H9 (cell line): ENCODE results near the gene CCL24. TPM values are rescaled to one million over a fixed set of nuclear protein-coding genes. Genes with fewer than 3 reads are reported as not detected.

Experiments used
- DNase-seq: peaks from one replicate; pipeline ENCODE4 v3.0.0-alpha.2; 2017
- H2AFZ ChIP-seq: one replicate; pipeline ENCODE4 v1.6.1; 2013; ENCODE audit warnings: mild to moderate bottlenecking, low read length, control low read depth, moderate library complexity
- H2AK5ac ChIP-seq: 2 replicates; pipeline ENCODE4 v1.6.1; 2013; ENCODE audit warnings: low read length, control low read depth, mixed read lengths; ENCODE audit not compliant: insufficient read length
- H2BK120ac ChIP-seq: one replicate; pipeline ENCODE4 v1.6.1; 2013; ENCODE audit warnings: low read depth, mild to moderate bottlenecking, low read length, control low read depth, inconsistent platforms; ENCODE audit not compliant: poor library complexity, severe bottlenecking
- H2BK12ac ChIP-seq: 2 replicates; pipeline ENCODE4 v1.6.1; 2013; ENCODE audit warnings: low read length, control low read depth, mixed read lengths, low read depth; ENCODE audit not compliant: insufficient read length
- H2BK15ac ChIP-seq: 2 replicates; pipeline ENCODE4 v1.6.1; 2013; ENCODE audit warnings: low read depth, low read length, control low read depth
- H2BK20ac ChIP-seq: one replicate; pipeline ENCODE4 v1.6.1; 2013; ENCODE audit warnings: low read depth, mild to moderate bottlenecking, low read length, control low read depth, inconsistent platforms; ENCODE audit not compliant: poor library complexity, severe bottlenecking
- H2BK5ac ChIP-seq: 2 replicates; pipeline ENCODE4 v1.6.1; 2013; ENCODE audit warnings: low read length, control low read depth, mixed read lengths; ENCODE audit not compliant: insufficient read length
- H3K14ac ChIP-seq: 2 replicates; pipeline ENCODE4 v1.6.1; 2013; ENCODE audit warnings: low read length, control low read depth; ENCODE audit not compliant: insufficient read depth
- H3K18ac ChIP-seq: 2 replicates; pipeline ENCODE4 v1.6.1; 2013; ENCODE audit warnings: low read depth, mild to moderate bottlenecking, mixed read lengths, low read length, control low read depth; ENCODE audit not compliant: insufficient read length
- H3K23ac ChIP-seq: 2 replicates; pipeline ENCODE4 v1.6.1; 2013; ENCODE audit warnings: low read length, control low read depth, mixed read lengths, low read depth; ENCODE audit not compliant: insufficient read length
- H3K23me2 ChIP-seq: 2 replicates; pipeline ENCODE4 v1.6.1; 2013; ENCODE audit warnings: low read depth, mild to moderate bottlenecking, mixed read lengths, low read length, control low read depth; ENCODE audit not compliant: insufficient read length, poor library complexity, severe bottlenecking
- H3K27ac ChIP-seq: 2 replicates; pipeline ENCODE4 v1.5.1; 2013; ENCODE audit warnings: low read length, control low read depth, mixed read lengths, low read depth; ENCODE audit not compliant: insufficient read length
- H3K27me3 ChIP-seq: 2 replicates; pipeline ENCODE4 v1.6.1; 2013; ENCODE audit warnings: low read length, control low read depth, inconsistent platforms; ENCODE audit not compliant: insufficient read depth
- H3K4ac ChIP-seq: 2 replicates; pipeline ENCODE4 v1.6.1; 2013; ENCODE audit warnings: low read depth, mild to moderate bottlenecking, control low read depth, inconsistent platforms, low read length, moderate library complexity
- H3K4me1 ChIP-seq: 2 replicates; pipeline ENCODE4 v1.6.1; 2013; ENCODE audit warnings: low read length, control low read depth, inconsistent platforms; ENCODE audit not compliant: insufficient read depth
- H3K4me2 ChIP-seq: 2 replicates; pipeline ENCODE4 v1.6.1; 2013; ENCODE audit warnings: low read length, control low read depth, mixed read lengths; ENCODE audit not compliant: insufficient read length, insufficient read depth
- H3K56ac ChIP-seq: 2 replicates; pipeline ENCODE4 v1.6.1; 2013; ENCODE audit warnings: low read depth, mild to moderate bottlenecking, mixed read lengths, low read length, control low read depth; ENCODE audit not compliant: insufficient read length
- H3K79me1 ChIP-seq: 2 replicates; pipeline ENCODE4 v1.6.1; 2013; ENCODE audit warnings: low read depth, mild to moderate bottlenecking, moderate library complexity, low read length, control low read depth, inconsistent platforms; ENCODE audit not compliant: insufficient read depth, poor library complexity, severe bottlenecking
- H3K79me2 ChIP-seq: 2 replicates; pipeline ENCODE4 v1.6.1; 2013; ENCODE audit warnings: low read length, control low read depth, inconsistent platforms; ENCODE audit not compliant: insufficient read depth
- H3K9ac ChIP-seq: 2 replicates; pipeline ENCODE4 v1.6.1; 2013; ENCODE audit warnings: low read length, control low read depth, mixed read lengths; ENCODE audit not compliant: insufficient read length; ENCODE audit errors: extremely low read depth
- H3K9me3 ChIP-seq: one replicate; pipeline ENCODE4 v1.6.1; 2013; ENCODE audit warnings: low read depth, low read length, inconsistent platforms; ENCODE audit not compliant: control insufficient read depth
- H3T11ph ChIP-seq: one replicate; pipeline ENCODE4 v1.6.1; 2013; ENCODE audit warnings: mild to moderate bottlenecking, low read length, control low read depth, inconsistent platforms
- H4K20me1 ChIP-seq: one replicate; pipeline ENCODE4 v1.6.1; 2013; ENCODE audit not compliant: control insufficient read depth, insufficient read length, insufficient read depth
- H4K5ac ChIP-seq: 2 replicates; pipeline ENCODE4 v1.6.1; 2013; ENCODE audit warnings: low read depth, mild to moderate bottlenecking, mixed read lengths, low read length, control low read depth; ENCODE audit not compliant: insufficient read length
- H4K8ac ChIP-seq: replicated peaks from 2 replicates; pipeline ENCODE4 v1.6.1; 2013; ENCODE audit warnings: low read length, control low read depth, mixed read lengths, low read depth; ENCODE audit not compliant: insufficient read length
- H4K91ac ChIP-seq: 2 replicates; pipeline ENCODE4 v1.6.1; 2013; ENCODE audit warnings: low read depth, mild to moderate bottlenecking, moderate library complexity, mixed read lengths, low read length, control low read depth; ENCODE audit not compliant: insufficient read length
- H3K27ac Mint-ChIP-seq, 3 experiments: 2 replicates in 2 of 3; 3 replicates in 1 of 3; pipeline ENCODE4 v1.8.0; 2020 to 2021; ENCODE audit warnings: mixed read lengths in 3 of 3, mild to moderate bottlenecking in 1 of 3, moderate library complexity in 1 of 3
- H3K27me3 Mint-ChIP-seq: 2 replicates; pipeline ENCODE4 v1.8.0; 2021; ENCODE audit warnings: low read depth, mild to moderate bottlenecking, moderate library complexity, mixed read lengths
- H3K36me3 Mint-ChIP-seq, 3 experiments: 2 replicates in 2 of 3; 3 replicates in 1 of 3; pipeline ENCODE4 v1.8.0; 2020 to 2021; ENCODE audit warnings: low read depth in 3 of 3, mixed read lengths in 3 of 3; ENCODE audit not compliant: insufficient read depth in 1 of 3
- H3K4me1 Mint-ChIP-seq, 2 experiments: 2 replicates each; pipeline ENCODE4 v1.8.0; 2020; ENCODE audit warnings: mixed read lengths in 2 of 2
- H3K4me3 Mint-ChIP-seq, 2 experiments: 2 replicates in 1 of 2; 3 replicates in 1 of 2; pipeline ENCODE4 v1.8.0; 2020 to 2021; ENCODE audit warnings: mild to moderate bottlenecking in 2 of 2, mixed read lengths in 2 of 2, moderate library complexity in 1 of 2
- H3K9me3 Mint-ChIP-seq, 2 experiments: 2 replicates in 1 of 2; 3 replicates in 1 of 2; pipeline ENCODE4 v1.8.0; 2020; ENCODE audit warnings: mild to moderate bottlenecking in 2 of 2, mixed read lengths in 2 of 2, moderate library complexity in 1 of 2
- WGBS: extraction: QIAGEN DNeasy Blood & Tissue Kit; methylation state at CpG from one replicate; pipeline ENCODE4 v1.1.7; 2013; ENCODE audit warnings: missing lambda C conversion rate, low lambda C conversion rate, mixed read lengths; ENCODE audit not compliant: insufficient read length; ENCODE audit errors: extremely low coverage; 5-methylcytosine and 5-hydroxymethylcytosine counted together
- total RNA-seq: library from RNA; stranded (reverse); gene quantifications from 2 replicates; pipeline ENCODE4 v1.2.1, GENCODE V29; 2021
- TF ChIP-seq, protein P1 (sequence below): fragments of 200-600 bp; sonication (generic); conservative IDR thresholded peaks from 3 replicates; pipeline ENCODE4 v1.8.0; 2021; ENCODE audit warnings: antibody characterized with exemption, mild to moderate bottlenecking

CCL24 gene
- total RNA-seq, 1 experiment from 2014 or later, result not detected

DNA sequence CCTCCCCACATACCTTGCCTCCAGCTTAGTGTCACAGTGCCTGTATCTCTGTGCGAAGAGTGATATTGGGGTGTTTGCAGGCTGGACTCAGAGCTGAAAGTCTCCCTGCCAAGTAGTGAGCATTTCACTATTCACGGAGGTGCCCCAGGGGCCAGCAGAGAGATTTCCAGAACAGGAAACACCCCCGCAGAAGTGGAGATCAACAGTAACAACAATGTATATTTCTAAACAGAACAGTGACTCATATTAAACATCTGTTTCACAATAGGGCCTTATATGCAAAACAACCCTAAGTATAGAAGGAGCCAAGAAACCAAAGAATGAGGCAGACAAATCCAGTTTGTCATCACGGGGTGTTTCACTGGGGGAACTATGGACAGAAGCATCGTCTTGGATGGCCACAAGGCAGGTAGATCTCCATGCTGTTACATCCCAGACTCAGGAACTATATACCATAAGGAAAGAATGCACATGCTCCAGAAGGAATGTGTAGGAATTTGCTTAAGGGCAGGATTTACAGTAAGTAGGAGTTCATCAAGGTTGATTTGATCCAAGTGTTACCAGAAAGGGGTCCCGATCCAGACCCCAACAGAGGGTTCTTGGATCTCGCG lies 29.3 kb upstream of the CCL24 start:
- no peak for DNase-seq
- H2BK5ac ChIP-seq, result no peak overlapping the region
- H3K18ac ChIP-seq, result no peak overlapping the region
- H2BK15ac ChIP-seq, result no peak overlapping the region
- H3K23me2 ChIP-seq, result no peaks in the 10 kb centered on the region
- no peak overlapping the region for H4K5ac ChIP-seq
- no peak overlapping the region for H4K91ac ChIP-seq
- no CpG with 5 or more reads among the region's 8 CpGs for WGBS
- no peaks in the 10 kb centered on the region for H3K4me1 ChIP-seq
- H3K23ac ChIP-seq, result no peak overlapping the region
- no peaks in the 10 kb centered on the region for H3K79me2 ChIP-seq
- no peak overlapping the region for H3K4me3 Mint-ChIP-seq
- H3K56ac ChIP-seq, result no peak overlapping the region
- no peaks in the 10 kb centered on the region; a peak in 2 of 7 replicates for H3K36me3 Mint-ChIP-seq
- no peaks in the 10 kb centered on the region for H3K27me3 Mint-ChIP-seq
- H2BK120ac ChIP-seq, result no peak overlapping the region
- H2AK5ac ChIP-seq, result no peak overlapping the region
- H2AFZ ChIP-seq, result no peak overlapping the region
- no peaks in the 10 kb centered on the region for H3K79me1 ChIP-seq
- H3T11ph ChIP-seq, result no peak overlapping the region
- H2BK12ac ChIP-seq, result no peak overlapping the region
- no peaks in the 10 kb centered on the region for H3K9me3 ChIP-seq
- no peak overlapping the region for H3K4ac ChIP-seq
- H3K14ac ChIP-seq, result no peak overlapping the region
- H2BK20ac ChIP-seq, result no peak overlapping the region
- H3K27me3 ChIP-seq, result no peaks in the 10 kb centered on the region
- H4K8ac ChIP-seq, result no peak overlapping the region
- H4K20me1 ChIP-seq, result no peaks in the 10 kb centered on the region
- H3K4me2 ChIP-seq, result no peak overlapping the region
- peaks cover 0 to 8% of the 10 kb centered on the region in 2 experiments; a peak in 2 of 4 replicates for H3K4me1 Mint-ChIP-seq
- H3K9ac ChIP-seq, result no peak overlapping the region
- no peaks in the 10 kb centered on the region for H3K9me3 Mint-ChIP-seq
- no peak overlapping the region for H3K27ac Mint-ChIP-seq
- TF ChIP-seq, protein P1, sequence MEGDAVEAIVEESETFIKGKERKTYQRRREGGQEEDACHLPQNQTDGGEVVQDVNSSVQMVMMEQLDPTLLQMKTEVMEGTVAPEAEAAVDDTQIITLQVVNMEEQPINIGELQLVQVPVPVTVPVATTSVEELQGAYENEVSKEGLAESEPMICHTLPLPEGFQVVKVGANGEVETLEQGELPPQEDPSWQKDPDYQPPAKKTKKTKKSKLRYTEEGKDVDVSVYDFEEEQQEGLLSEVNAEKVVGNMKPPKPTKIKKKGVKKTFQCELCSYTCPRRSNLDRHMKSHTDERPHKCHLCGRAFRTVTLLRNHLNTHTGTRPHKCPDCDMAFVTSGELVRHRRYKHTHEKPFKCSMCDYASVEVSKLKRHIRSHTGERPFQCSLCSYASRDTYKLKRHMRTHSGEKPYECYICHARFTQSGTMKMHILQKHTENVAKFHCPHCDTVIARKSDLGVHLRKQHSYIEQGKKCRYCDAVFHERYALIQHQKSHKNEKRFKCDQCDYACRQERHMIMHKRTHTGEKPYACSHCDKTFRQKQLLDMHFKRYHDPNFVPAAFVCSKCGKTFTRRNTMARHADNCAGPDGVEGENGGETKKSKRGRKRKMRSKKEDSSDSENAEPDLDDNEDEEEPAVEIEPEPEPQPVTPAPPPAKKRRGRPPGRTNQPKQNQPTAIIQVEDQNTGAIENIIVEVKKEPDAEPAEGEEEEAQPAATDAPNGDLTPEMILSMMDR, result no peak
- no peak overlapping the region for H3K27ac ChIP-seq
